ENCODE measurements around the gene CDK17. TPM values are rescaled to one million over a fixed set of nuclear protein-coding genes. Genes with fewer than 3 reads are reported as not detected.

CDK17 gene
- total RNA-seq, 1 donor = 73.8 TPM

GRCh38 chr12:96427269-96427729 lies 27.1 kb upstream of the CDK17 start:
- H3K4me3 ChIP-seq (ENCODE audit: low read depth, low read length) = peak overlapping the region; percentile 58
- TF ChIP-seq CTCF (IDR thresholded peaks at IDR 0.05; ENCODE audit: insufficient read depth, low read depth, low read length) = no peak
- DNase-seq (ENCODE audit: low read depth) = peak; percentile 100

- peak; percentile 91 for DNase-seq (ENCODE audit: low read depth)
- H3K4me3 ChIP-seq (ENCODE audit: low read depth, low read length) = peak overlapping the region; percentile 17
- no peak for TF ChIP-seq CTCF (IDR thresholded peaks at IDR 0.05; ENCODE audit: insufficient read depth, low read depth, low read length)
Measured at GRCh38 chr12:96425951-96426350, 25.7 kb upstream of the CDK17 start.

GRCh38 chr12:96425321-96425720 lies 25.1 kb upstream of the CDK17 start:
- peak; percentile 98 for DNase-seq (ENCODE audit: low read depth)
- no peak overlapping the region for H3K4me3 ChIP-seq (ENCODE audit: low read depth, low read length)
- TF ChIP-seq CTCF (IDR thresholded peaks at IDR 0.05; ENCODE audit: insufficient read depth, low read depth, low read length) = no peak

- H3K4me3 ChIP-seq (ENCODE audit: low read depth, low read length) = no peak overlapping the region
- DNase-seq (ENCODE audit: low read depth) = no peak
- TF ChIP-seq CTCF (IDR thresholded peaks at IDR 0.05; ENCODE audit: insufficient read depth, low read depth, low read length) = no peak
Measured at GRCh38 chr12:96424601-96425000, 24.4 kb upstream of the CDK17 start.

- no peak overlapping the region for H3K4me3 ChIP-seq (ENCODE audit: low read depth, low read length)
- DNase-seq (ENCODE audit: low read depth) = peak; percentile 86
- TF ChIP-seq CTCF (IDR thresholded peaks at IDR 0.05; ENCODE audit: insufficient read depth, low read depth, low read length) = no peak
Measured at GRCh38 chr12:96422192-96422591, 22.0 kb upstream of the CDK17 start.

GRCh38 chr12:96421014-96421413 lies 20.8 kb upstream of the CDK17 start:
- no peak for DNase-seq (ENCODE audit: low read depth)
- no peak overlapping the region for H3K4me3 ChIP-seq (ENCODE audit: low read depth, low read length)
- TF ChIP-seq CTCF (IDR thresholded peaks at IDR 0.05; ENCODE audit: insufficient read depth, low read depth, low read length) = no peak

GRCh38 chr12:96420277-96420835 lies 20.1 kb upstream of the CDK17 start:
- DNase-seq (ENCODE audit: low read depth) = no peak
- H3K4me3 ChIP-seq (ENCODE audit: low read depth, low read length) = no peak overlapping the region
- TF ChIP-seq CTCF (IDR thresholded peaks at IDR 0.05; ENCODE audit: insufficient read depth, low read depth, low read length) = no peak

Measured in fibroblast of villous mesenchyme (primary cell).